Cardiac septum (tissue), 1 donor: Measurements from ENCODE around the gene CTSZ. TPM values are rescaled to one million over a fixed set of nuclear protein-coding genes. Genes with fewer than 3 reads are reported as not detected.
A peak's percentile ranks its signal among the peaks of the same experiment; 100 is the strongest.
"Not testable (repeated sequence)": the region's sequence is repeated elsewhere in the genome, so short reads cannot be mapped to it uniquely, and the experiment has no call there.

Source experiments
- DNase-seq: peaks from one replicate; pipeline ENCODE4 v3.0.0-alpha.2; 2020; ENCODE audit warnings: low spot score
- intact Hi-C: fragments of 100-400 bp; cut with DNase I; formaldehyde crosslinking; loops from one replicate; pipeline ENCODE4 v1.14.0; 2022
- long read RNA-seq: library from polyadenylated mRNA; unstranded; transcript quantifications from one replicate; pipeline ENCODE4 v2.0.0, GENCODE V29; 2021
- total RNA-seq: library from RNA; stranded (reverse); fragmentation: NEBNext Ultra II Directional; extraction: Animal tissue kit (Norgen Biotek cat#: 25700); gene quantifications from one replicate; pipeline ENCODE4 v1.2.1, GENCODE V29; 2021
- donor health status: DM: no; HTN: no; CAD: no.

The CTSZ gene
- 157 TPM for total RNA-seq
- long read RNA-seq, partial matches to known transcripts = 0 of 9 reads
- long read RNA-seq, other reads (novel, unspliced or antisense) = 8 of 9 reads

DNA sequence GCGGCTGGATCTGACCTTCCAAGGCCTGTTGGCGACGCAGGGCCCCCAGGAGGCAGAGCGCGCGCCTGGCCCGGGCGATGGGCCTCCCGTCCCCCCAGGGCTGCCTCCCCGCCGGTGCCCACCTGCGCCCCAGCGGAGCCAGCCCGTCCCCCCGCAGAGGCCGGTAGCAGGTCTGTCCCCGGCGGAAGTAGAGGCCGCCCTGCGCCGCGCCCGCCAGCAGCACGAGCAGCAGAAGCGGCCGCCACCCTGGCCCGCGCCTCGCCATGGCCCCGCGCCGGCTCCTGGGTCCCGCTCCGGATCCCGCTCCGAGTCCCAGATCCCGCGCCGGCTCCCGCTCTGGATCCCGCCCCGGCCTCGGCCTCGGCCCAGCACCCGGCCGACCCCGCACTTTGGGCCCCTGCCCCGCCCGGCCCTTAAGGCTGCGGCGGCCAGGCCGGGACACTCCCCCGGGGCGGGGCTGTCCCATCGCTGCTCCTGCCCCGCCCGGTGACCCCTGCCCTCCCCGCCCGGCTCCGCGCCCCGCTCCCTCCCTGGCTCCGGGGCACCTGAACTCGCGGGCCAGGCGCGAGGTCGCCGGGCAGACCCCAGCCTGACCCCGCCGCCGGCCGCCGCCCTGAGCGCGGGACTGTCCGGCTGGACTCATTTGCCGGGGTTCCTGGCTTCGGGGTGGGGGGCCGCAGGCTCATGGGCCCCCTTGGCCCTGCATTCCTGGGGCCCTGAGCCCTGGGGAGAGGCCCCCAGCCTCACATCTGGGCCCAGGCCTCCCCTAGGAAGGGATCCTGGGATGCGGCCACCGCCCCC is at the start of gene CTSZ:
TSS of gene CTSZ (minus strand) at position 391 of the 801 bp plus-strand sequence. CDS start at position 265, 126 bp downstream.
- intact Hi-C loops = loop anchor here (1.0 to 10.0 kb wide), 2 partner anchors 26 to 112 kb away; partner anchors contain the start of gene NELFCD
- peak; percentile 86 for DNase-seq

- intact Hi-C loops = no loop called here
- no peak for DNase-seq
These were observed 48.2 kb upstream of the CTSZ start for GRCh38 chr20:59055302-59055701.

GRCh38 chr20:59051666-59052185 is 44.7 kb upstream of the CTSZ start:
- no peak for DNase-seq
- intact Hi-C loops = loop anchor here (5.0 kb wide), 1 partner anchor 51 kb away; no protein-coding TSS in a partner anchor

- no peak for DNase-seq
- intact Hi-C loops = loop anchor here (5.0 kb wide), 1 partner anchor 52 kb away; no protein-coding TSS in a partner anchor
These were observed 43.4 kb upstream of the CTSZ start for GRCh38 chr20:59050437-59050836.

DNA sequence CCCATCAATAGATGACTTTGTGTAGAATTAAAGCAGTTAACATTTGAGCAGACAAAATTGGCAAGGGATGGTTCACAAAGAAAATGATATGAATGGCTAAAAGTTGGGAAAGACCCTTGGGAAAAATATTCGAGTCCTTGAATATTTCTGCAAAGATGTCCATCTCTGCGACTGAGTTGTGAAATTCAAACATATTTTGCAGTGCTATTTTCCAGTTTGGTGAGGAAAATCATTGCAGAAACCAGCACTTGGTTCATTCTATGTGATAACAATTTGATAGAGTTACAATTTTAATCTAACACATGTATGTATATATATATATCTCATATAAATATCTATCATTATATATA is 41.6 kb upstream of the CTSZ start:
- intact Hi-C loops = no loop called here
- no peak for DNase-seq

GRCh38 chr20:59047938-59048680 is 41.1 kb upstream of the CTSZ start:
- intact Hi-C loops = no loop called here
- DNase-seq = no peak

- no peak for DNase-seq
- intact Hi-C loops = no loop called here
These were observed 39.8 kb upstream of the CTSZ start for GRCh38 chr20:59046862-59047261.

DNA sequence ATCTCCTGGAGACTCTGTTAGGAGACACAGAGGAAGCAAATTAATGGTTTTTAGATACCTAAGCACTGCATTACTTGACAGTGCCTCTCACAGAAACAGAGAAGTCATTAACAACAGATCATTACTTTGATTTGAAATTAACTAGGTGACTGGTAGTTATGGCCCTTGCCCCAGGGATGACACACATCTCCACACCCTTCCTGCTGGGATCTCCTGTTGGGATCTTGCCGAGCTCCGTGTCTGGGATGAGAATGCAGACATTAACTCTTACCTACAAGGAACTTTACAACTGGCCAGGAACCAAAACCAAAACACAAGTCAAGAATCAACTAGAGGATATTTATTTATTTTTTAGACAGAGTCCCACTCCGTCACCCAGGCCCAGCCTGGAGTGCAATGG is 37.7 kb upstream of the CTSZ start:
- intact Hi-C loops = no loop called here
- no peak for DNase-seq

GRCh38 chr20:59044295-59044694 is 37.2 kb upstream of the CTSZ start:
- intact Hi-C loops = no loop called here
- no peak for DNase-seq

- intact Hi-C loops = loop anchor here (2.0 kb wide), 1 partner anchor 153 kb away; no protein-coding TSS in a partner anchor
- no peak for DNase-seq
These were observed 36.6 kb upstream of the CTSZ start for GRCh38 chr20:59043698-59044097.

DNA sequence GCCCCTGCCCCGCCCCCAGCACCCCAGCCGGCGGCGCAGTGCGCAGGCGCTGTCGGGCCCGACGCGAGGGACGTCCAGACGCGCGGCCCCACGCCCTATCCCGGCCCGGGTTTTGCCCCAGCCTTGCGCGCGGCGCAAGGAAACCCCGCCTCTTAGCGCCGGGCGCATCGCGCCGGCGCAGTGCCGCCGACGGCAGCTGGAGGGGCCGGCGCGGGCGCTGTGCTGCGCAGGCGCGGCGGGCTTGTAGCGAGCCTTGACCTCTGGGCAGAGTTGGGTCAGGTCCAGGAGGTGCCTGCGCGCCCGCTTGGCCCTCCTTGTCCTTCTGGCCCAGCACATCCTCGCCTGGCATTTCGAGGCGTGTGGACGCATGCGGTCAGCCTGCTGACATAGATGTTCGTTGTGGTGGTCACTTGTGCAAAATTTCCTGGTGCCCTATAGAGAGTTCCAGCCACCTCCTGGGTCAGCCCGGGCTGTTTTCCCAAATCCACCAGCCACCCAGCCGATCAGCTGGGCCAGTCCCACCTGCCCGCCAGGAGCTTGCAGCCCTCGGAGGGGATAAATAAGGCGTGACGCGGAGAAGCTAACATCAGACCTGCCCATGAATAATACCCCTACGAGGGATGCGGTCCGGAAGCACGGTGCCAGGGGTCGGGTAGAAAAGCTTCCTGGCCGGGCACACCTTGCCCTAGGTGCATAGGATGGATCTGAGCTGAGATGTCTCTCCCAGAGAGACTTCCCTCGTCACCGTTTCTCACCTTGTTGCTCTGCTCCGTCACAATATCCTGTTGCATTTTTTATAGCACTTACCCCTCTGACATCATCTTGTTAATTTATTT is 36.0 kb upstream of the CTSZ start:
- intact Hi-C loops = loop anchor here (1.0 to 2.0 kb wide), 2 partner anchors 11 to 152 kb away; partner anchors contain the start of gene ATP5F1E
- peak; percentile 97 for DNase-seq

- intact Hi-C loops = loop anchor here (1.0 to 2.0 kb wide), 2 partner anchors 10 to 151 kb away; partner anchors contain the start of gene ATP5F1E
These were observed 35.2 kb upstream of the CTSZ start, which contains the start of gene PRELID3B for GRCh38 chr20:59042151-59042795. TSS of gene PRELID3B (minus strand) at chr20:59042786. CDS start at chr20:59042730, 56 bp downstream.

GRCh38 chr20:59041487-59041886 is 34.4 kb upstream of the CTSZ start:
- intact Hi-C loops, DNase-seq: not testable (repeated sequence)

More at GRCh38 chr20:59042151-59042795, 35.2 kb upstream of the CTSZ start, which contains the start of gene PRELID3B:
- no peak for DNase-seq

DNA sequence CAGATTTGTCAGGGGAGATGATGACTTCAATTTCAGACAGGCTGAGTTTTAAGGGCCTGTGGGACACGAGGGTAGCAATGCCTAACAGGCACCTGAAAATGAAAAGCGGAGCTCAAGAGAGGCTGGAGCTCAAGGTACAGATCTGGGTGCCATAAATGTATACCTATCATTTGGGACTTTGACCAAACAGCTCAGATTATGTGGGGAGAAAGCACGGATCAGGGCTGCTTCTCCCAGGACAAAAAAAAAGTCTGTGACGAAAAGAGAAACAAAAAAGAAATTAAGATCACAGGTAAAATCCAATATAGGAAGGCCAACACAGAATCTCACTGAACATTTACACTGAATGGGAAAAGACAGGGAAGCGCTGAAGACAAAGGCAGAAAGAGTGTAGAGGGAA is 33.6 kb upstream of the CTSZ start:
- no peak for DNase-seq
- intact Hi-C loops = no loop called here

DNA sequence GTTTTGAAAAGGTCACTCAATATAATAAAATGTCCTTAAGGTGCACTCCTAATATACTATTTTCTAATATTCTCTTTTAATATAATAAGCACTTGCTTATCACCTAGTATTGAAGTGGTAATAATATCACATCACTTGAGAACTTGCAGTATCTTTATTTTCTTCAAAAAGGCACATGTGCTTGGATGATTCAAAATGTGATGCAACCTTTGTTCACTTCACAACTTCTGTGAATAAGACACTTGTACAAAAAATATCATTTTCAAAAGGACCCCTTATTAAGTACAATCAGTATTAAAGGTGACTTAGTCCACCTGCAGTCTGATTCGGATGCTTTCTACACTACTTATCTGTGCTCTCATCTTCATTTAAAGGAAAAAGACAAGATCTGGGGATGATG is 32.2 kb upstream of the CTSZ start:
- intact Hi-C loops = no loop called here
- DNase-seq = no peak

GRCh38 chr20:59037386-59037785 is 30.3 kb upstream of the CTSZ start:
- no peak for DNase-seq
- intact Hi-C loops = no loop called here

- intact Hi-C loops = no loop called here
- DNase-seq = no peak
These were observed 28.3 kb upstream of the CTSZ start for GRCh38 chr20:59035381-59035780.

DNA sequence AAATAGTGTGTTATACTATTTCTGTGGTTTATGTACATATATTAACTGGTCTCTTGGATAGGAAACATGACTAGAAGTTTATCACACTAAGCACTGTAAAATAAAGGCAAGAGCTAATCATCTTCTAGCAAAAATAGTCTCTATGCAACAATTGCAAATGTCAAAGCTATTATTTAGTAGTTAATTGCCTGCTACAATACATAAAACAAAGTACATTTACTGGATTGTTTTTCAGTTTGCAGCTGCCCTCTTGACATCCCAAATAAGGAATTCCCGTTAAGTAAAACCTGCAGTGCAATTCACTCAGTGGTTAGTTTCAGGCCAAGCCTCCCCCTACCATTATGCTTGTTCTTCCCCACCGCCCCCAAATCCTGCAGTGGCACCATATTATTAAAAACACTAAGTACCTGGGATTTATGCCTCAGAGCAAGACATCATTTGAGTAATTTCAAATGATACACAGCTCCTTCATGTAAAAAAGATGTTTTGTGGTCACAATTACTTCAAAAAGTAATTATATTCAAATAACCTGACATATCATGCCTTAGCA is 26.6 kb upstream of the CTSZ start:
- no peak for DNase-seq
- intact Hi-C loops = loop anchor here (5.0 kb wide), 1 partner anchor 51 kb away; the partner anchor contains the start of gene NELFCD
